Measurements from ENCODE around the gene ALK.

ALK gene

GRCh38 chr2:29902356-29902755 lies 19.0 kb downstream of the ALK start:
- DNase-seq (ENCODE audit: low spot score): no peak

- no peak for DNase-seq (ENCODE audit: low spot score)
Observed at GRCh38 chr2:29900971-29901633, 20.3 kb downstream of the ALK start.

- DNase-seq (ENCODE audit: low spot score): no peak
Observed at GRCh38 chr2:29898999-29899398, 22.4 kb downstream of the ALK start.

- no peak for DNase-seq (ENCODE audit: low spot score)
Observed at GRCh38 chr2:29894822-29895614, 26.4 kb downstream of the ALK start.

GRCh38 chr2:29892585-29893259 lies 28.7 kb downstream of the ALK start:
- DNase-seq (ENCODE audit: low spot score): no peak

- no peak for DNase-seq (ENCODE audit: low spot score)
Observed at GRCh38 chr2:29881089-29881730, 40.2 kb downstream of the ALK start.

- no peak for DNase-seq (ENCODE audit: low spot score)
Observed at GRCh38 chr2:29880084-29880483, 41.3 kb downstream of the ALK start.

- no peak for DNase-seq (ENCODE audit: low spot score)
Observed at GRCh38 chr2:29879456-29879855, 41.9 kb downstream of the ALK start.

- no peak for DNase-seq (ENCODE audit: low spot score)
Observed at GRCh38 chr2:29878898-29879297, 42.5 kb downstream of the ALK start.

GRCh38 chr2:29876374-29876773 lies 45.0 kb downstream of the ALK start:
- DNase-seq (ENCODE audit: low spot score): no peak

- DNase-seq (ENCODE audit: low spot score): no peak
Observed at GRCh38 chr2:29874745-29875144, 46.6 kb downstream of the ALK start.

- no peak for DNase-seq (ENCODE audit: low spot score)
Observed at GRCh38 chr2:29872870-29873269, 48.5 kb downstream of the ALK start.

GRCh38 chr2:29871541-29871940 lies 49.8 kb downstream of the ALK start:
- DNase-seq (ENCODE audit: low spot score): no peak

GRCh38 chr2:29865512-29865911 lies 55.9 kb downstream of the ALK start:
- no peak for DNase-seq (ENCODE audit: low spot score)

- DNase-seq (ENCODE audit: low spot score): no peak
Observed at GRCh38 chr2:29864988-29865387, 56.4 kb downstream of the ALK start.

GRCh38 chr2:29855924-29856639 lies 65.3 kb downstream of the ALK start:
- DNase-seq (ENCODE audit: low spot score): no peak

GRCh38 chr2:29850794-29851193 lies 70.6 kb downstream of the ALK start:
- no peak for DNase-seq (ENCODE audit: low spot score)

GRCh38 chr2:29848566-29849310 lies 72.6 kb downstream of the ALK start:
- DNase-seq (ENCODE audit: low spot score): no peak

GRCh38 chr2:29847886-29848285 lies 73.5 kb downstream of the ALK start:
- DNase-seq (ENCODE audit: low spot score): no peak

GRCh38 chr2:29844713-29845326 lies 76.6 kb downstream of the ALK start:
- DNase-seq (ENCODE audit: low spot score): no peak

All from HuH-7.5 (cell line).